ENCODE results near the gene MAGEA3. TPM values are rescaled to one million over a fixed set of nuclear protein-coding genes. Genes with fewer than 3 reads are reported as not detected.

MAGEA3 gene
- total and polyA plus RNA-seq, 9 of the 15 experiments (the other 6 are each of a cell fraction or from before 2014, with no cell fraction given) = 8.1 to 197 (median 144) TPM

GRCh38 chrX:152735101-152735500 lies 36.5 kb downstream of the MAGEA3 start:
- FAIRE-seq (no peak), ATAC-seq (no peak), DNase-seq (ENCODE audit: extremely low read depth in 1 of 4, low spot score in 3 of 4) (peak in 1 of 4 experiments; percentile 5)
- H3K27ac ChIP-seq (ENCODE audit: extremely low read depth, low read depth, low read length) = no peak overlapping the region
- CTCF ChIA-PET (ENCODE audit: low intra/inter-chr PET ratio) = no interaction called here
- in situ Hi-C loops (cut with MboI) = no loop called here
- no peaks in the 10 kb centered on the region for H4K20me1 ChIP-seq (replicated peaks; ENCODE audit: control insufficient read depth, insufficient read depth, low read length)
- peaks cover 30% of the 10 kb centered on the region for H3K36me3 ChIP-seq (ENCODE audit: control insufficient read depth, insufficient read depth, low read length)
- no peaks in the 10 kb centered on the region for H3K9me1 ChIP-seq (ENCODE audit: control insufficient read depth, insufficient read depth, low read length)
- H3K9ac ChIP-seq (ENCODE audit: insufficient read depth in 1 of 2, low read depth in 2 of 2, low read length in 2 of 2) = 0 out of 4 replicates have a peak overlapping the region, but pooled peaks have one; percentile 0 to 89
- H3K9me3 ChIP-seq (replicated peaks; ENCODE audit: control insufficient read depth, insufficient read depth, low read depth, low read length) = no peaks in the 10 kb centered on the region
- POLR2A ChIA-PET = no interaction called here
- WGBS (ENCODE audit: insufficient coverage, low coverage, missing lambda C conversion rate) = 38% methylated on average over 1 of the region's 2 CpGs
- peaks cover 0 to 5% of the 10 kb centered on the region in 2 experiments; a peak in 2 of 5 replicates for H3K4me1 ChIP-seq (replicated peaks in 1 of 2; ENCODE audit: control insufficient read depth in 2 of 2, insufficient read depth in 2 of 2, low read length in 2 of 2)
- intact Hi-C loops (cut with micrococcal nuclease) = no loop called here
- peak overlapping the region; percentile 77; the same call in 1 of the 2 replicates for H3K4me3 ChIP-seq
- BruUV-seq (replicated peaks) = no TSS peak
- no peak overlapping the region for H2AFZ ChIP-seq (ENCODE audit: low read depth, low read length)
- peak overlapping the region; percentile 80; the same call in 1 of the 2 replicates for H3K4me2 ChIP-seq (ENCODE audit: insufficient read depth, low read length)
- peaks cover 48% of the 10 kb centered on the region for H3K79me2 ChIP-seq (ENCODE audit: control insufficient read depth, insufficient read depth, low read length)
- no peaks in the 10 kb centered on the region for H3K27me3 ChIP-seq (ENCODE audit: control insufficient read depth in 2 of 2, insufficient read depth in 2 of 2, low read length in 2 of 2)
- TF ChIP-seq ZBTB40 (IDR thresholded peaks at IDR 0.05) (no peak), ZBTB40 (CRISPR knock-in tag; IDR thresholded peaks at IDR 0.05) (no peak), RUNX1 (IDR thresholded peaks at IDR 0.05; ENCODE audit: low read depth) (no peak), KDM2B (CRISPR knock-in tag; IDR thresholded peaks at IDR 0.05) (no peak), SRSF3 (IDR thresholded peaks at IDR 0.05; ENCODE audit: insufficient read depth, low read length) (no peak), CUX1 (CRISPR knock-in tag; IDR thresholded peaks at IDR 0.05) (no peak), HOXB6 (CRISPR knock-in tag; IDR thresholded peaks at IDR 0.05; ENCODE audit: borderline replicate concordance) (no peak)

All from K562 (cell line).